HG02610 (cell line): ENCODE results near the gene ZNF695.

Experiments used
- ATAC-seq: cut with Tn5 transposase; IDR thresholded peaks from one replicate; pipeline ENCODE4 v1.9.1; 2021; ENCODE audit warnings: mild to moderate bottlenecking, moderate library complexity; ENCODE audit not compliant: unreplicated experiment

The ZNF695 gene

GRCh38 chr1:246959944-246960693 is 47.7 kb downstream of the ZNF695 start:
- ATAC-seq, result peak; percentile 56

- ATAC-seq, result no peak
Measured at GRCh38 chr1:246954126-246954525, 53.7 kb downstream of the ZNF695 start.

- ATAC-seq, result no peak
Measured at GRCh38 chr1:246951413-246951812, 56.4 kb downstream of the ZNF695 start.

- no peak for ATAC-seq
Measured at GRCh38 chr1:246949956-246950355, 57.9 kb downstream of the ZNF695 start.

GRCh38 chr1:246947255-246947654 is 60.6 kb downstream of the ZNF695 start:
- no peak for ATAC-seq

GRCh38 chr1:246946366-246946765 is 61.5 kb downstream of the ZNF695 start:
- ATAC-seq, result no peak
